Sigmoid colon (tissue), 7 donors: Measurements from ENCODE around the gene CLSTN2. TPM values are rescaled to one million over a fixed set of nuclear protein-coding genes. Genes with fewer than 3 reads are reported as not detected.

Experiments used
- polyA plus RNA-seq, 3 donors: library from polyadenylated mRNA; stranded (reverse); fragments of 200-250 nt; gene quantifications; one replicate each; pipeline ENCODE4 v1.2.3, GENCODE V29; 2013
- small RNA-seq, 3 donors: library from RNA; depleted of rRNA; stranded (forward); fragments of <200 nt; gene quantifications; one replicate each; pipeline ENCODE3, GENCODE V24; 2016
- total RNA-seq, 4 donors: library from RNA; depleted of rRNA; stranded (reverse); fragments of >200 nt; gene quantifications; one replicate each; pipeline ENCODE4 v1.1.0, GENCODE V29; 2016
- donor health status: healthy with polysubstance abuse.
- donor health status: Bipolar disorder and iron deficiency.
- donor health status: healthy.

Gene CLSTN2
- total and polyA plus RNA-seq, 7 donors, result 0.23 to 8.3 (median 2.7) TPM

Small RNAs within 50 kb of the gene (small RNA-seq; reads per million reads assigned to genes)
- gene AC048346.1, result 0 reads per million in 3 donors
